K562 (cell line): Measurements from ENCODE around the gene PSMB7. TPM values are rescaled to one million over a fixed set of nuclear protein-coding genes. Genes with fewer than 3 reads are reported as not detected.
"Not testable (repeated sequence)": the region's sequence is repeated elsewhere in the genome, so short reads cannot be mapped to it uniquely, and the experiment has no call there.

Experiments used
- ATAC-seq: fragments of 200-7000 bp; cut with Tn5 transposase; 3 replicates; pipeline ENCODE4 v1.9.1; 2020; ENCODE audit warnings: moderate library complexity
- BruUV-seq: library from RNA; stranded (reverse); fragments of 400-500 nt; replicated peaks from 2 replicates; lab custom pipeline; 2021; lab: Mats Ljungman, UMichigan
- CTCF ChIA-PET: fragments of 300-600 bp; formaldehyde crosslinking; extraction: SDS; loops from one replicate; lab custom pipeline; 2021; ENCODE audit warnings: low intra/inter-chr PET ratio; lab: Yijun Ruan, JAX
- POLR2A ChIA-PET: fragments of 300-600, 350-650 bp; sonication (Branson Sonifier 250); formaldehyde crosslinking; extraction: SDS; loops from one replicate; lab custom pipeline; 2021; ENCODE audit warnings: antibody characterized with exemption, inconsistent platforms; lab: Yijun Ruan, JAX
- DNase-seq, 4 experiments: peaks; one replicate each; pipeline versions ENCODE4 v3.0.0 to v3.0.0-alpha.2; 2011 to 2018; ENCODE audit warnings: low spot score in 3 of 4, mixed read lengths in 3 of 4; ENCODE audit errors: extremely low read depth in 1 of 4
- FAIRE-seq: peaks from 2 replicates; lab custom pipeline; 2011; peaks lifted over from hg19 to GRCh38; lab: Jason Lieb, UNC
- H2AFZ ChIP-seq: 2 replicates; pipeline ENCODE4 v1.6.0; 2011; ENCODE audit warnings: low read depth, low read length, control low read depth, inconsistent platforms
- H3K27ac ChIP-seq: fragments of 200-600 bp; 3 replicates; pipeline ENCODE4 v1.8.0; 2011; ENCODE audit warnings: low read depth, mild to moderate bottlenecking, control low read depth, inconsistent platforms, low read length, moderate library complexity, mixed read lengths; ENCODE audit errors: extremely low read depth
- H3K27me3 ChIP-seq, 2 experiments: fragments of 300-600 bp in 1 of 2; 2 replicates in 1 of 2; 3 replicates in 1 of 2; pipeline versions ENCODE4 v1.6.0 to v1.8.0; 2011; ENCODE audit warnings: inconsistent platforms in 2 of 2, low read length in 2 of 2, mild to moderate bottlenecking in 1 of 2, mixed read lengths in 1 of 2, moderate library complexity in 1 of 2; ENCODE audit not compliant: control insufficient read depth in 2 of 2, insufficient read depth in 2 of 2
- H3K36me3 ChIP-seq: fragments of 300-600 bp; 3 replicates; pipeline ENCODE4 v1.8.0; 2011; ENCODE audit warnings: mild to moderate bottlenecking, low read length, inconsistent platforms; ENCODE audit not compliant: control insufficient read depth, insufficient read depth
- H3K4me1 ChIP-seq, 2 experiments: fragments of 200-600 bp in 1 of 2; replicated peaks in 1 of 2; 2 replicates in 1 of 2; 3 replicates in 1 of 2; pipeline versions ENCODE4 v1.5.1 to v1.8.0; 2011; ENCODE audit warnings: inconsistent platforms in 2 of 2, low read length in 2 of 2, mild to moderate bottlenecking in 1 of 2, mixed read lengths in 1 of 2, moderate library complexity in 1 of 2; ENCODE audit not compliant: control insufficient read depth in 2 of 2, insufficient read depth in 2 of 2
- H3K4me2 ChIP-seq: 2 replicates; pipeline ENCODE4 v1.6.1; 2011; ENCODE audit warnings: low read length, control low read depth, inconsistent platforms, mixed read lengths; ENCODE audit not compliant: insufficient read depth
- H3K4me3 ChIP-seq: fragments of 200-600 bp; sonication (generic), shearing (Covaris generic); 2 replicates; pipeline ENCODE4 v1.5.1; 2016; ENCODE audit warnings: control low read depth, inconsistent platforms
- H3K79me2 ChIP-seq: fragments of 200-600 bp; 3 replicates; pipeline ENCODE4 v1.8.0; 2011; ENCODE audit warnings: low read length, inconsistent platforms; ENCODE audit not compliant: control insufficient read depth, insufficient read depth
- H3K9ac ChIP-seq, 2 experiments: 2 replicates each; pipeline versions ENCODE4 v1.6.0 to v1.6.1; 2011; ENCODE audit warnings: low read depth in 2 of 2, low read length in 2 of 2, control low read depth in 1 of 2, inconsistent platforms in 1 of 2, mild to moderate bottlenecking in 1 of 2, mixed read lengths in 1 of 2; ENCODE audit not compliant: insufficient read depth in 1 of 2
- H3K9me1 ChIP-seq: one replicate; pipeline ENCODE4 v1.6.0; 2011; ENCODE audit warnings: inconsistent platforms, mild to moderate bottlenecking, low read length, moderate library complexity; ENCODE audit not compliant: control insufficient read depth, insufficient read depth
- H3K9me3 ChIP-seq: replicated peaks from 2 replicates; pipeline ENCODE4 v1.5.1; 2011; ENCODE audit warnings: low read depth, low read length, inconsistent platforms; ENCODE audit not compliant: control insufficient read depth, insufficient read depth
- H4K20me1 ChIP-seq: replicated peaks from 2 replicates; pipeline ENCODE4 v1.6.1; 2011; ENCODE audit warnings: low read length, inconsistent platforms, mixed read lengths; ENCODE audit not compliant: control insufficient read depth, insufficient read depth
- ESRRA ChIP-seq: fragments of 450-650 bp; IDR thresholded peaks from 2 replicates; pipeline ENCODE4 v1.6.1; 2014; ENCODE audit warnings: low read depth, mild to moderate bottlenecking, moderate library complexity, borderline replicate concordance
- NFIX ChIP-seq: fragments of 250-450 bp; sonication (Bioruptor Pico); IDR thresholded peaks from 2 replicates; pipeline ENCODE4 v1.4.0; 2020; ENCODE audit warnings: low read depth, mild to moderate bottlenecking, moderate library complexity
- WGBS: fragments of 100-300 bp; shearing (Covaris generic); methylation state at CpG from one replicate; pipeline ENCODE4 v1.1.6; 2016; ENCODE audit warnings: low coverage, mixed read lengths; ENCODE audit not compliant: insufficient coverage; ENCODE audit errors: missing lambda C conversion rate; 5-methylcytosine and 5-hydroxymethylcytosine counted together
- in situ Hi-C: fragments of 300-500 bp; cut with MboI; formaldehyde crosslinking; loops from 4 replicates; pipeline ENCODE4 v1.15.0; 2018; ENCODE audit warnings: inconsistent platforms, mixed read lengths
- intact Hi-C: fragments of 100-400 bp; cut with micrococcal nuclease; formaldehyde crosslinking; loops from 2 replicates; pipeline ENCODE4 v1.14.2; 2022
- polyA plus RNA-seq, 8 experiments: library from polyadenylated mRNA; depleted of rRNA in 4 of 8; stranded (reverse) in 5 of 8; unstranded in 3 of 8; fragments of >200 nt; fragmentation: Nextera tagmentation in 2 of 8; fragmentation: Illumina TruSeq in 1 of 8; extraction: Ambion mirVana in 2 of 8; extraction: Trizol in 1 of 8; gene quantifications; 2 replicates each; pipeline versions ENCODE4 v1.2.1 to v1.2.3, GENCODE V29; 2011 to 2014; ENCODE audit warnings: inconsistent platforms in 1 of 8, missing spikeins in 1 of 8
- total RNA-seq, 7 experiments: library from RNA; depleted of rRNA in 6 of 7; stranded (reverse); fragments of >200 nt in 6 of 7; fragmentation: Illumina TruSeq in 2 of 7; extraction: Trizol in 2 of 7; gene quantifications; 2 replicates each; pipeline versions ENCODE4 v1.2.1 to v1.2.3, GENCODE V29; 2011 to 2021; ENCODE audit warnings: low replicate concordance in 1 of 7
- TF ChIP-seq, protein P1 (sequence below): sonication (generic); formaldehyde crosslinking; IDR thresholded peaks from 2 replicates; pipeline ENCODE4 v1.8.1; 2023; ENCODE audit warnings: mild to moderate bottlenecking, missing genetic modification reagents
- TF ChIP-seq, protein P2 (sequence below): fragments of 250-450 bp; sonication (Bioruptor Pico); IDR thresholded peaks from 2 replicates; pipeline ENCODE4 v1.8.0; 2022; ENCODE audit warnings: moderate library complexity, mild to moderate bottlenecking, inconsistent platforms
- TF ChIP-seq, protein P3 (sequence below): fragments of 250-450 bp; sonication (Bioruptor Pico); IDR thresholded peaks from 2 replicates; pipeline ENCODE4 v1.8.0; 2022; ENCODE audit warnings: moderate library complexity, mild to moderate bottlenecking, inconsistent platforms
- TF ChIP-seq, protein P4 (sequence below), 3 experiments: fragments of 200-800 bp in 1 of 3; fragments of 250-450 bp in 1 of 3; fragments of 450-650 bp in 1 of 3; sonication (Bioruptor Pico) in 1 of 3; sonication (Bioruptor generic) in 1 of 3; formaldehyde crosslinking in 1 of 3; IDR thresholded peaks; 2 replicates each; pipeline versions ENCODE4 v1.6.1 to v1.8.0; 2016 to 2022; ENCODE audit warnings: mild to moderate bottlenecking in 2 of 3, missing genetic modification characterization in 2 of 3, missing compliant biosample characterization in 1 of 3, moderate library complexity in 1 of 3

Gene PSMB7
- total and polyA plus RNA-seq, 9 of the 15 experiments (the other 6 are each of a cell fraction or from before 2014, with no cell fraction given), result 321 to 978 (median 407) TPM

- no peaks in the 10 kb centered on the region for H3K9me3 ChIP-seq
- DNase-seq, result no peak
- in situ Hi-C loops, result no loop called here
- no peaks in the 10 kb centered on the region for H4K20me1 ChIP-seq
- H3K4me2 ChIP-seq, result no peak overlapping the region
- intact Hi-C loops, result no loop called here
- no peaks in the 10 kb centered on the region for H3K79me2 ChIP-seq
- no peak overlapping the region for H3K27ac ChIP-seq
- H3K36me3 ChIP-seq, result no peaks in the 10 kb centered on the region
- no TSS peak for BruUV-seq
- no peak overlapping the region for H3K4me3 ChIP-seq
- no peak overlapping the region for H3K9ac ChIP-seq
- POLR2A ChIA-PET, result interaction anchor here (1.2 kb wide), 1 partner anchor 25 kb away, joined by 3 read pairs; no protein-coding TSS in a partner anchor
- TF ChIP-seq, protein P1, sequence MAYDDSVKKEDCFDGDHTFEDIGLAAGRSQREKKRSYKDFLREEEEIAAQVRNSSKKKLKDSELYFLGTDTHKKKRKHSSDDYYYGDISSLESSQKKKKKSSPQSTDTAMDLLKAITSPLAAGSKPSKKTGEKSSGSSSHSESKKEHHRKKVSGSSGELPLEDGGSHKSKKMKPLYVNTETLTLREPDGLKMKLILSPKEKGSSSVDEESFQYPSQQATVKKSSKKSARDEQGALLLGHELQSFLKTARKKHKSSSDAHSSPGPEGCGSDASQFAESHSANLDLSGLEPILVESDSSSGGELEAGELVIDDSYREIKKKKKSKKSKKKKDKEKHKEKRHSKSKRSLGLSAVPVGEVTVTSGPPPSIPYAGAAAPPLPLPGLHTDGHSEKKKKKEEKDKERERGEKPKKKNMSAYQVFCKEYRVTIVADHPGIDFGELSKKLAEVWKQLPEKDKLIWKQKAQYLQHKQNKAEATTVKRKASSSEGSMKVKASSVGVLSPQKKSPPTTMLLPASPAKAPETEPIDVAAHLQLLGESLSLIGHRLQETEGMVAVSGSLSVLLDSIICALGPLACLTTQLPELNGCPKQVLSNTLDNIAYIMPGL (CRISPR knock-in tag), result no peak
- no peak for TF ChIP-seq ESRRA
- H3K4me1 ChIP-seq, result peaks cover 7 to 12% of the 10 kb centered on the region in 2 experiments; a peak in 4 of 5 replicates
- H2AFZ ChIP-seq, result no peak overlapping the region
- no peaks in the 10 kb centered on the region for H3K9me1 ChIP-seq
- CTCF ChIA-PET, result no interaction called here
- 34% methylated on average over 4 of the region's 7 CpGs for WGBS
- FAIRE-seq, result no peak
- H3K27me3 ChIP-seq, result peaks cover 0 to 21% of the 10 kb centered on the region in 2 experiments; a peak in 4 of 5 replicates
- ATAC-seq, result no peak
These were observed 11.1 kb upstream of the PSMB7 start for GRCh38 chr9:124426361-124426760.

GRCh38 chr9:124425733-124426132 is 10.5 kb upstream of the PSMB7 start:
- H2AFZ ChIP-seq, H3K4me2 ChIP-seq, H4K20me1 ChIP-seq, H3K9me1 ChIP-seq, H3K79me2 ChIP-seq, H3K36me3 ChIP-seq, FAIRE-seq, H3K27ac ChIP-seq, in situ Hi-C loops, DNase-seq, CTCF ChIA-PET, BruUV-seq, H3K4me3 ChIP-seq, H3K9me3 ChIP-seq, H3K9ac ChIP-seq, intact Hi-C loops, ATAC-seq: not testable (repeated sequence)
- H3K4me1 ChIP-seq, result peaks cover 7 to 12% of the 10 kb centered on the region in 2 experiments; a peak in 4 of 5 replicates
- WGBS, result 75% methylated on average over 12 of the region's 12 CpGs
- POLR2A ChIA-PET, result interaction anchor here (1.5 kb wide), 1 partner anchor 31 kb away, joined by 3 read pairs; no protein-coding TSS in a partner anchor
- peaks cover 0 to 21% of the 10 kb centered on the region in 2 experiments; a peak in 4 of 5 replicates for H3K27me3 ChIP-seq
- TF ChIP-seq, protein P2, sequence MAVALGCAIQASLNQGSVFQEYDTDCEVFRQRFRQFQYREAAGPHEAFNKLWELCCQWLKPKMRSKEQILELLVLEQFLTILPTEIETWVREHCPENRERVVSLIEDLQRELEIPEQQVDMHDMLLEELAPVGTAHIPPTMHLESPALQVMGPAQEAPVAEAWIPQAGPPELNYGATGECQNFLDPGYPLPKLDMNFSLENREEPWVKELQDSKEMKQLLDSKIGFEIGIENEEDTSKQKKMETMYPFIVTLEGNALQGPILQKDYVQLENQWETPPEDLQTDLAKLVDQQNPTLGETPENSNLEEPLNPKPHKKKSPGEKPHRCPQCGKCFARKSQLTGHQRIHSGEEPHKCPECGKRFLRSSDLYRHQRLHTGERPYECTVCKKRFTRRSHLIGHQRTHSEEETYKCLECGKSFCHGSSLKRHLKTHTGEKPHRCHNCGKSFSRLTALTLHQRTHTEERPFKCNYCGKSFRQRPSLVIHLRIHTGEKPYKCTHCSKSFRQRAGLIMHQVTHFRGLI, result peak; percentile 85
- TF ChIP-seq, protein P3, sequence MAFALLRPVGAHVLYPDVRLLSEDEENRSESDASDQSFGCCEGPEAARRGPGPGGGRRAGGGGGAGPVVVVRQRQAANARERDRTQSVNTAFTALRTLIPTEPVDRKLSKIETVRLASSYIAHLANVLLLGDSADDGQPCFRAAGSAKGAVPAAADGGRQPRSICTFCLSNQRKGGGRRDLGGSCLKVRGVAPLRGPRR (CRISPR knock-in tag), result peak; percentile 76; the same call in 1 of the 2 replicates
- TF ChIP-seq, protein P4, sequence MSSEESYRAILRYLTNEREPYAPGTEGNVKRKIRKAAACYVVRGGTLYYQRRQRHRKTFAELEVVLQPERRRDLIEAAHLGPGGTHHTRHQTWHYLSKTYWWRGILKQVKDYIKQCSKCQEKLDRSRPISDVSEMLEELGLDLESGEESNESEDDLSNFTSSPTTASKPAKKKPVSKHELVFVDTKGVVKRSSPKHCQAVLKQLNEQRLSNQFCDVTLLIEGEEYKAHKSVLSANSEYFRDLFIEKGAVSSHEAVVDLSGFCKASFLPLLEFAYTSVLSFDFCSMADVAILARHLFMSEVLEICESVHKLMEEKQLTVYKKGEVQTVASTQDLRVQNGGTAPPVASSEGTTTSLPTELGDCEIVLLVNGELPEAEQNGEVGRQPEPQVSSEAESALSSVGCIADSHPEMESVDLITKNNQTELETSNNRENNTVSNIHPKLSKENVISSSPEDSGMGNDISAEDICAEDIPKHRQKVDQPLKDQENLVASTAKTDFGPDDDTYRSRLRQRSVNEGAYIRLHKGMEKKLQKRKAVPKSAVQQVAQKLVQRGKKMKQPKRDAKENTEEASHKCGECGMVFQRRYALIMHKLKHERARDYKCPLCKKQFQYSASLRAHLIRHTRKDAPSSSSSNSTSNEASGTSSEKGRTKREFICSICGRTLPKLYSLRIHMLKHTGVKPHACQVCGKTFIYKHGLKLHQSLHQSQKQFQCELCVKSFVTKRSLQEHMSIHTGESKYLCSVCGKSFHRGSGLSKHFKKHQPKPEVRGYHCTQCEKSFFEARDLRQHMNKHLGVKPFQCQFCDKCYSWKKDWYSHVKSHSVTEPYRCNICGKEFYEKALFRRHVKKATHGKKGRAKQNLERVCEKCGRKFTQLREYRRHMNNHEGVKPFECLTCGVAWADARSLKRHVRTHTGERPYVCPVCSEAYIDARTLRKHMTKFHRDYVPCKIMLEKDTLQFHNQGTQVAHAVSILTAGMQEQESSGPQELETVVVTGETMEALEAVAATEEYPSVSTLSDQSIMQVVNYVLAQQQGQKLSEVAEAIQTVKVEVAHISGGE (CRISPR knock-in tag; IDR thresholded peaks at IDR 0.05), result peak in 1 of 3 experiments; percentile 62; a peak in 1 of 6 replicates
- peak; percentile 81 for TF ChIP-seq NFIX (CRISPR knock-in tag)
